ENCODE measurements around the gene CD160.

DNA sequence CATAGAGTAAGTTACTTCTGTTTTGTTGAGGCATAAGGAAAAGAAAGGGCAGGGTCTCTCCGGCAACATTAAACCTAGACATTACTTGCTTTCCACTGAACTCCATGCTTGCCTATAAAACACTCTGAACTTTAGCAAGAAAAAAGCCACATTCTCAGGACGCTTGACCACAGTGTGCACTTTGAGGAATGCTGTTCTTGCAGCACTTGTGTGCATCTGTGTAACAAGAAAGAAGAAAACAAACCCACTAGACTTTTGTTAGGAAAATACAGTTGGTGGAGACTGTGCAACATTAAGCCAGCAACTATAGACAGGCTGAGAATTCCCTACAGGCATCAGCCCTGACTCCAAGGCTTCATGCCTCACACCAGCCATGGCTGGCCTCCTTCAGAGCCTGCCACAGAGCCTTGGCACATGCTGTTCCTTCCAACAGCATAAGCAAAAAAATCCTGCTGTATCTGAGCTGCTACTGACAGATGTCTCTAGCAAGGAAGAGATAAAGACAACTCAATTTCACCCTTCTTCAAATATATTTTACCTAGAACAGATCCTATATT is 17.9 kb upstream of the CD160 start:
- no peak for TF ChIP-seq ZNF292 (tag by site-specific recombination; IDR thresholded peaks at IDR 0.05; ENCODE audit: borderline replicate concordance, low read depth)
- TF ChIP-seq, protein P1, sequence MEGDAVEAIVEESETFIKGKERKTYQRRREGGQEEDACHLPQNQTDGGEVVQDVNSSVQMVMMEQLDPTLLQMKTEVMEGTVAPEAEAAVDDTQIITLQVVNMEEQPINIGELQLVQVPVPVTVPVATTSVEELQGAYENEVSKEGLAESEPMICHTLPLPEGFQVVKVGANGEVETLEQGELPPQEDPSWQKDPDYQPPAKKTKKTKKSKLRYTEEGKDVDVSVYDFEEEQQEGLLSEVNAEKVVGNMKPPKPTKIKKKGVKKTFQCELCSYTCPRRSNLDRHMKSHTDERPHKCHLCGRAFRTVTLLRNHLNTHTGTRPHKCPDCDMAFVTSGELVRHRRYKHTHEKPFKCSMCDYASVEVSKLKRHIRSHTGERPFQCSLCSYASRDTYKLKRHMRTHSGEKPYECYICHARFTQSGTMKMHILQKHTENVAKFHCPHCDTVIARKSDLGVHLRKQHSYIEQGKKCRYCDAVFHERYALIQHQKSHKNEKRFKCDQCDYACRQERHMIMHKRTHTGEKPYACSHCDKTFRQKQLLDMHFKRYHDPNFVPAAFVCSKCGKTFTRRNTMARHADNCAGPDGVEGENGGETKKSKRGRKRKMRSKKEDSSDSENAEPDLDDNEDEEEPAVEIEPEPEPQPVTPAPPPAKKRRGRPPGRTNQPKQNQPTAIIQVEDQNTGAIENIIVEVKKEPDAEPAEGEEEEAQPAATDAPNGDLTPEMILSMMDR (tag by site-specific recombination; IDR thresholded peaks at IDR 0.05), result no peak
- no peak for TF ChIP-seq ZEB2 (tag by site-specific recombination; IDR thresholded peaks at IDR 0.05)
